Esophagus (tissue), 2 donors: ENCODE measurements around the gene FASTK. TPM values are rescaled to one million over a fixed set of nuclear protein-coding genes. Genes with fewer than 3 reads are reported as not detected.
A peak's percentile ranks its signal among the peaks of the same experiment; 100 is the strongest.

ENCODE experiments used
- H3K27ac ChIP-seq, 2 donors: one replicate each; pipeline ENCODE4 v1.5.1; 2013; ENCODE audit warnings: low read depth in 2 of 2, mild to moderate bottlenecking in 2 of 2, inconsistent platforms in 1 of 2, low read length in 1 of 2, moderate library complexity in 1 of 2
- H3K27me3 ChIP-seq, 2 donors: one replicate each; pipeline ENCODE4 v1.6.1; 2013; ENCODE audit warnings: low read length in 2 of 2, control low read depth in 1 of 2, mild to moderate bottlenecking in 1 of 2; ENCODE audit not compliant: insufficient read depth in 2 of 2, control insufficient read depth in 1 of 2
- H3K36me3 ChIP-seq, 2 donors: one replicate each; pipeline ENCODE4 v1.6.1; 2013; ENCODE audit warnings: low read length in 1 of 2; ENCODE audit not compliant: control insufficient read depth in 2 of 2, insufficient read depth in 2 of 2
- H3K4me1 ChIP-seq, 2 donors: one replicate each; pipeline ENCODE4 v1.6.1; 2013; ENCODE audit warnings: low read length in 1 of 2; ENCODE audit not compliant: control insufficient read depth in 2 of 2, insufficient read depth in 2 of 2
- H3K4me3 ChIP-seq, 2 donors: one replicate each; pipeline ENCODE4 v1.5.1; 2013; ENCODE audit warnings: low read length in 2 of 2, mild to moderate bottlenecking in 2 of 2, low read depth in 1 of 2, moderate library complexity in 1 of 2
- H3K9me3 ChIP-seq, 2 donors: one replicate each; pipeline ENCODE4 v1.6.1; 2013; ENCODE audit warnings: mild to moderate bottlenecking in 2 of 2, low read depth in 1 of 2, low read length in 1 of 2, moderate library complexity in 1 of 2; ENCODE audit not compliant: control insufficient read depth in 2 of 2, insufficient read depth in 1 of 2
- WGBS, 2 donors: extraction: QIAGEN DNeasy Blood & Tissue Kit; methylation state at CpG; one replicate each; pipeline ENCODE4 v1.1.7; 2013; 5-methylcytosine and 5-hydroxymethylcytosine counted together
- polyA plus RNA-seq, 2 donors: library from polyadenylated mRNA; stranded (reverse); fragments of 200-250 nt; gene quantifications; one replicate each; pipeline ENCODE4 v1.2.3, GENCODE V29; 2013
- donor health status: healthy with polysubstance abuse.
- donor health status: Bipolar disorder and iron deficiency.

FASTK gene
- polyA plus RNA-seq, 2 donors, result 80.0 to 144 TPM

DNA sequence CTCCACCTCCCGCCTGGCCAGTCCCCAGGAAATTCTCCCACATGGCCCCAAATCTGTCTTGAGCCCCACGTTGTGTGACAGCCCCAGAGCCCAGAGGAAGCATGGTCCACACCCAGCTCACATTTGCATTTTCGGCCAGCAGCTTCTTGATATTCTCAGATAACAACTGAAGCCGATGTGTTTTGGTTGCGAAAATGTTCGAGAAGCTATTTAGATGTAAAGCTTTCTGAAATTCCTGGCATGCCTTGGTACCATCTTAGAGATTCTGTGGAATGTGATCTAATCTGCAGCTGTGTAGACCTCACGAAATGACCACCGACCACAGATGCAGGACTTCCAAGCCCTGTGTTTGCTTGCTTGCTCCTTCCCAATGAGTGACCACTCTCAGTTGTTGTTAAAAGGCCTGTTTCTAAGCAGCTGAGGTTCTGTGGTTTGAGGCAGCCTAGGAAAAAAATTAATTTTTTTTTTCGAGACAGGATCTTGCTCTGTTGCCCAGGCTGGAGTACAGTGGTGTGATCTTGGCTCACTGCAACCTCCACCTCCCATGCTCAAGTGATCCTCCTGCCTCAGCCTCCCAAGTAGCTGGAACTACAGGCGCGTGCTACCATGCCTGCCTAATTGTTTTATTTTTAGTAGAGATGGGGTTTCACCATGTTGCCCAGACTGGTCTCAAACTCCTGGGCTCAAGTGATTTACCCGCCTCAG is 12.4 kb downstream of the FASTK start:
- Histone ChIP-seq H3K4me3 (no peak overlapping the region), H3K27ac (no peak overlapping the region), H3K27me3 (no peaks in the 10 kb centered on the region), H3K4me1 (peaks cover 0 to 2% of the 10 kb centered on the region in 2 donors), H3K9me3 (no peaks in the 10 kb centered on the region), H3K36me3 (peaks cover 3 to 66% of the 10 kb centered on the region in 2 donors)
- WGBS, 2 donors, result 89 to 90% methylated on average over 12 of the region's 12 CpGs

DNA sequence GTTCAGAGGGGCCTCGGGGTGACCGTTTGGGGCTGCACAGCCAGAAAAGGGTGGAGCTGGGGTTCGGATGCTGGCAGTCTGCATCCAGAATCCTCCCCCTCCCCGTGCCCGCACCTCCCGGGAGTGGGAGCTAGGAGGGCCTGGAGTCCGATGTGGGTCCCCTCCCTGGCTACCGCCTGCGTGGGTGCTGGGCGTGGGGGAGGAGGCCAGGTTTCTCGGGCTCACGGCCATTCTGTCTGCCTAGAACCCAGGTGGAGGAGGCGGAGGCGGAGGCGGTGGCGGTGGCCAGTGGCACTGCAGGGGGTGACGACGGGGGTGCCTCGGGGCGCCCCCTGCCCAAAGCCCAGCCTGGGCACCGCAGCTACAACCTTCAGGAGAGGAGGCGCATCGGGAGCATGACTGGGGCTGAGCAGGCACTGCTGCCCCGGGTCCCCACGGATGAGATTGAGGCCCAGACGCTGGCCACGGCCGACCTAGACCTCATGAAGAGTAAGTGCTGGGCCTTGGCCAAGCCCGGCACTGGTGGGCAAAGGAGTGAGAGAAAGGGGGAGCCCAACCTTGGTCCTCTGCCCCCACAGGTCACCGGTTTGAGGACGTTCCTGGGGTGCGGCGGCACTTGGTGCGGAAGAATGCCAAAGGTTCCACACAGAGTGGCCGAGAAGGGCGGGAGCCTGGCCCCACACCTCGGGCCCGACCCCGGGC is 14.2 kb downstream of the FASTK start:
- H3K36me3 ChIP-seq, result peaks cover 3 to 61% of the 10 kb centered on the region in 2 donors
- H3K4me3 ChIP-seq, result no peak overlapping the region
- H3K9me3 ChIP-seq, result no peaks in the 10 kb centered on the region
- peaks cover 6 to 14% of the 10 kb centered on the region in 2 donors for H3K4me1 ChIP-seq
- no peak overlapping the region for H3K27ac ChIP-seq
- 90 to 92% methylated on average over 38 to 39 of the region's 39 CpGs for WGBS, 2 donors
- no peaks in the 10 kb centered on the region for H3K27me3 ChIP-seq

DNA sequence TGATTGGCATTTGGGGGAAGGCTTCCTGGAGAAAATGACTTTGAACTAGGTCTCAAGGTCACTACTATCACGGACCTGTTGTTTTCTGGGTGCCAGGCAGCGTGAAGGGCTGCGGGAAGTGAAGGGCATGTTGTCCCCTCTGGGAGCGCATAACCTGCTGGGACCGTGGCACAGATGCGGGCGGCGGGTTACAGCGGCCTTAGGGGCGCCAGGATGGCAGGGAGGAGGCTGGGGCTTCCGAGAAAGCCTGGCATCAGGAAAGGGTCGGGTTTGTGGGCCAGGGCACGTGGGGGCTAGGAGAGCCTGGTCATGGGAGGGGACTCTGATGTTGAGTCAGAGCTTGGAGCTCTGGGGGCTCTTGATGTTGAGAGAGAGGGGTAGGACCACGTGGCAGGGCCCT is 15.1 kb downstream of the FASTK start:
- no peaks in the 10 kb centered on the region for H3K9me3 ChIP-seq
- no peak overlapping the region for H3K27ac ChIP-seq
- no peak overlapping the region for H3K4me3 ChIP-seq
- peaks cover 3 to 52% of the 10 kb centered on the region in 2 donors for H3K36me3 ChIP-seq
- 80 to 88% methylated on average over 14 of the region's 14 CpGs for WGBS, 2 donors
- peaks cover 11 to 21% of the 10 kb centered on the region in 2 donors for H3K4me1 ChIP-seq
- H3K27me3 ChIP-seq, result no peaks in the 10 kb centered on the region

DNA sequence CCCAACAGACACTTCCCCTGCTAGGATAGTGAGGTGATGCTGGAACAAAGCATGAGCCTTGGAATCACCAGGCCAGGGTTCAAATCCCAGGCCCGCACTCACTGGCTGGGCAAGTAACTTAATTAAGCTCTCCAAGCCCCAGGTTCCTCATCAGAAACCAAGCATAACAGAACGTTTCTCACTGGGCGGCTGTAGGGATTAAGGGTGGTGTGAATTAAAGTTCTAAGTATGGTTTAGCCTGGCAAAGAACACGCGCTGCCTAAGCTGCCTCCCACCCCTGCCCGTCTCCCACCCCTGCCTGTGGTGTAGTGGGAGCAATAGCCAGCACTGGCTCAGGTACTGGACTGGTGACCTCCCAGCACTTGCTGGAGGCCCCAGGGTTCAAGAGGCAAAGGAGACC is 15.6 kb downstream of the FASTK start:
- Histone ChIP-seq H3K27ac (no peak overlapping the region), H3K9me3 (no peaks in the 10 kb centered on the region), H3K27me3 (no peaks in the 10 kb centered on the region), H3K36me3 (peaks cover 3 to 46% of the 10 kb centered on the region in 2 donors), H3K4me1 (peaks cover 11 to 25% of the 10 kb centered on the region in 2 donors), H3K4me3 (no peak overlapping the region)
- 87 to 88% methylated on average over 6 of the region's 6 CpGs for WGBS, 2 donors

DNA sequence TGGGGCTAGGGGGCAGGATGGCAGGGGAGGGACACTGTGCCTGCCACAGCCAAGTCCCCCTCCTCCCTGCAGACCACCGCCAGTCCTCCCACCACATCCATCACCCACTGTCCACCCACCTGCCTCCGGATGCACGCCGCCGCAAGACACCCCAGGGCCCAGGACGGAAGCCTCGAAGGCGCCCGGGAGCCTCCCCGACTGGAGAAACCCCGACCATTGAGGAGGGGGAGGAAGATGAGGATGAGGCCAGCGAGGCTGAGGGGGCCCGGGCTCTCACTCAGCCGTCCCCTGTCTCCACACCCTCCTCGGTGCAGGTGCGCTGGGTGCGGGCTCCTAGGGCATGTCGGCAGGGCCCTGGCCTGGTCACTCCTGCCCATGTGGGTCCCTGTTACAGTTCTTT is 16.2 kb downstream of the FASTK start:
- H3K27ac ChIP-seq, result no peak overlapping the region
- H3K27me3 ChIP-seq, result no peaks in the 10 kb centered on the region
- H3K9me3 ChIP-seq, result no peaks in the 10 kb centered on the region
- 94 to 98% methylated on average over 18 of the region's 18 CpGs for WGBS, 2 donors
- H3K36me3 ChIP-seq, result peaks cover 3 to 41% of the 10 kb centered on the region in 2 donors
- no peak overlapping the region for H3K4me3 ChIP-seq
- H3K4me1 ChIP-seq, result peaks cover 11 to 25% of the 10 kb centered on the region in 2 donors

DNA sequence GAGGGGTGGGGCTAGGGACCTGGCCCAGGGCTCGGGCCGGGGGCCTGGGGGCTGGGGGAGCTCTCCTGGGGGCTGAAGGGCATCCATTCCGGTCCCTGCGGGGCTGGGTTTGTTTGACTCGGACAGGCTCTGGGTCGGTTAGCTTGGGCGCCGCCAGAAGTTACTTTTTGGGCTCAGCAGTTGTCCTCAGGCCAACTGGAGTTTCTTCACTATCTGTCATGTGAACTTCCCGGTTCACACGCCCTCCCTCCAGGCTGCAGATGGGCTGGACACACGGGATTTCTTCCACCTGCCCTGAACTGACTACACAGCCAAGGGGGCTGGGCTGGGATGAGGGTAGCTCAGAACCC is 17.4 kb downstream of the FASTK start:
- Histone ChIP-seq H3K27ac (peak overlapping the region; percentile 68 to 72), H3K36me3 (peaks cover 3 to 39% of the 10 kb centered on the region in 2 donors), H3K4me1 (peaks cover 11 to 27% of the 10 kb centered on the region in 2 donors), H3K4me3 (no peak overlapping the region), H3K9me3 (no peaks in the 10 kb centered on the region), H3K27me3 (no peaks in the 10 kb centered on the region)
- 34 to 36% methylated on average over 11 of the region's 11 CpGs for WGBS, 2 donors

DNA sequence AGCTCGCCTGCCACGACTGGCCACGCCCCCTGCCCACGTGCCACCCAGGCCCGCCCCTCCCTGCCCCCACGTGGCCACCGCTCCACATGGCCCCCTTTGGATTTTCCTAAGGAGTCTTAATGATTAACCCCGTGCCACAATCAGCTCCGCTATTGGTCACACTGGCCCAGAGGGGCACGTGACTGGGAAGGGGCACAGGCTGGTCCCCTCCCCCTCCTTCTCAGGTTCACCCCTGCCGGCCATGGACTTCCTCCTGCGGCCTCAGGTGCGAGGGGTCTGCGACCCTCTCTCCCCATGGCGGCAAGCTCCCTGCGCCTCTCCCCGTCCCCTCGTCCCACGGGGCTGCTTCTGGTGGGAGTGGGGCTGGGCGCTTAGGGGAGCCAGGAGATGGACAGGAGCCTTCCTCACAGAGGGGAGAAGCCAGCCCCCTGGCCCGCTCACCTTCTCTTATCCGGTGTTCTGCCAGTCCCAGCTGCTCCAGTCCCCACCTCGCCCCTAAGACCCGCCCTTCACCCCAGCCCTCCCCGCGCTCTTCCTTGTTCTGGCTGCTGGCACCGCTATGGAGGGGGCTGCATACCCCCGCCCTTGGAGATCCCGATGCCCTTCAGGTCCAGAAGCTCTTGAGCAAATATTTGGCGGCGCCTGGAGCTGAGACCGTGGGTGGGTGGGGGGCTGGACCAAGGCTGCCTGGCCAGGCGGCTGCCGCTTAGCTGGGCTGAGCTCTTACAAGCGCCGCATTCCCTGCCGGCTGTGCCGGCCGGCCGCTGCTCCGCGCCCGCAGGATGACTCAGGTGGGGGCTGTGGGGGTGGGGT is 18.0 kb downstream of the FASTK start:
- Histone ChIP-seq H3K36me3 (peaks cover 2 to 35% of the 10 kb centered on the region in 2 donors), H3K4me1 (peaks cover 11 to 27% of the 10 kb centered on the region in 2 donors), H3K9me3 (no peaks in the 10 kb centered on the region), H3K27ac (peak overlapping the region; percentile 68 to 72), H3K27me3 (no peaks in the 10 kb centered on the region), H3K4me3 (no peak overlapping the region)
- 37 to 53% methylated on average over 38 to 43 of the region's 43 CpGs for WGBS, 2 donors

DNA sequence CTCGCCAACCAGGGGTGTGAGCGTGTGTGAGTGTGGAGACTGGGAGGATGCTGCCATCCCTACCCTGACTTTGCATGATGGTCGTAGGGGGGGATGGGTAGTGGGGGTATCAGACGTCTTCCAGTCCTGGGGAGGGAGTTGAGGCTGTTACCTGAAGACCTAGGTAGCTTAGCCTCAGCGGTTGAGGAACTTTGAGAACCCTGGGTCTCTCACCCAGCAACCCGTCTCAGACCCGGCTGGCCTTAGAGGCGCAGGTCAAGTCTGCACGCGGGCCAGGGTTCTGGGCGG is 18.6 kb downstream of the FASTK start:
- WGBS, 2 donors, result 59 to 80% methylated on average over 8 to 11 of the region's 11 CpGs
- Histone ChIP-seq H3K27me3 (no peaks in the 10 kb centered on the region), H3K4me3 (no peak overlapping the region), H3K36me3 (peaks cover 0 to 30% of the 10 kb centered on the region in 2 donors), H3K27ac (no peak overlapping the region), H3K9me3 (no peaks in the 10 kb centered on the region), H3K4me1 (peaks cover 12 to 28% of the 10 kb centered on the region in 2 donors)

DNA sequence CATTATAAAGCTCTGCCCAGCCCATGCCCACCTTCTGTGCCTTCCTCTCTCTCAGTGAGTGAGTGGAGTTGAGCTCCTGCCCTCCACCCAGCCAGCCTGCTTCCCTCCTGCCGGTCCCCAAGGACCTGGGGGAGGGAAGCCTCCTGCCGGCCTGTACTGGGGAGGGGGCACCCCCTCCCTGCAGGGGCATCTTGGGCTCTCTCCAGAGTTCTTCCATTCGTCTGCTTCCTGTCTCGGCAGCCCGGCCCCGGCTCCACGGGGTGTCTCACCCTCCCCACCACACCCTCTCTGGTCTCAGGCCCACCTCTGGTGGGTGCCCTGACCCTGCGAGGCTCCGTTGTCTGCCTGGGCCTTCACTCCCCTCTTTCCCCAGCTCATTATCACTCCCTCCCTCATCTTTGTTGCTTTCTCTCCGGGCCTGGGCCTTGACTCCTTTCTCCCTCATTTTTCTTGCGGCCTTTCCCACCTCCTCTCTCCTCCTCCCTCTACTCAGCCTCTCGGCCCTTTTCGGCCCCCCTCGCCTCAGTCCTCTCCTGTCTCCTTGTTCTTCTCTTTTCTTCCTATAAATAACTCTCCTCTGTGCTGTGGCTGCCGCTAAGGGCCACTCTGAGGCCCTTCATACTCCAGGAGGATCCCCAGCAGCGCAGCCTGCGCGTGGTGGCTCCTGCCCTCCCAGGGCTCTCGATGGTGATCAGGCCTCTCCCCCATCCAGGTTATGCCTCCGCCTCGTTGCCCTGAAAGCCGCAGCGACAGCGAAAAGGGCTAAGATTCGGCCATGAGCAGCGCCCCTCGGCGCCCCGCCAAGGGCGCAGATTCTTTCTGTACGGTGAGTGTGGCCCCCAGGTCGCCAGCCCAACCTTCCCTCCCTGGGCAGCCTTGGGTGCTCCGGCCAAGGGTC is 19.1 kb downstream of the FASTK start:
- WGBS, 2 donors, result 63 to 68% methylated on average over 31 to 33 of the region's 33 CpGs
- H3K9me3 ChIP-seq, result no peaks in the 10 kb centered on the region
- peaks cover 16 to 30% of the 10 kb centered on the region in 2 donors for H3K4me1 ChIP-seq
- no peaks in the 10 kb centered on the region for H3K27me3 ChIP-seq
- peak overlapping the region in 1 of 2 donors; percentile 17 for H3K27ac ChIP-seq
- H3K4me3 ChIP-seq, result no peak overlapping the region
- peaks cover 0 to 25% of the 10 kb centered on the region in 2 donors for H3K36me3 ChIP-seq
